Measurements from ENCODE around the gene GRK4.
"Not testable (repeated sequence)": the region's sequence is repeated elsewhere in the genome, so short reads cannot be mapped to it uniquely, and the experiment has no call there.

The GRK4 gene

GRCh38 chr4:2930758-2931511 is 32.4 kb upstream of the GRK4 start:
- no peak for DNase-seq (ENCODE audit: low read depth)

GRCh38 chr4:2931512-2932301 is 31.7 kb upstream of the GRK4 start:
- DNase-seq (ENCODE audit: low read depth), result no peak

- no peak for DNase-seq (ENCODE audit: low read depth)
Measured at GRCh38 chr4:2932321-2932950, 30.9 kb upstream of the GRK4 start.

GRCh38 chr4:2932951-2933565 is 30.3 kb upstream of the GRK4 start:
- no peak for DNase-seq (ENCODE audit: low read depth)

- DNase-seq (ENCODE audit: low read depth), result no peak
Measured at GRCh38 chr4:2933566-2934076, 29.8 kb upstream of the GRK4 start.

GRCh38 chr4:2934077-2934812 is 29.1 kb upstream of the GRK4 start:
- DNase-seq (ENCODE audit: low read depth), result peak; percentile 70

- DNase-seq (ENCODE audit: low read depth), result peak; percentile 87
Measured at GRCh38 chr4:2934813-2935761, 28.3 kb upstream of the GRK4 start.

- no peak for DNase-seq (ENCODE audit: low read depth)
Measured at GRCh38 chr4:2935762-2936743, 27.3 kb upstream of the GRK4 start.

GRCh38 chr4:2936773-2937145 is 26.6 kb upstream of the GRK4 start:
- peak; percentile 50 for DNase-seq (ENCODE audit: low read depth)

GRCh38 chr4:2937146-2937857 is 26.1 kb upstream of the GRK4 start:
- DNase-seq (ENCODE audit: low read depth), result no peak

GRCh38 chr4:2937986-2938385 is 25.4 kb upstream of the GRK4 start:
- DNase-seq (ENCODE audit: low read depth), result no peak

- DNase-seq (ENCODE audit: low read depth), result not testable (repeated sequence)
Measured at GRCh38 chr4:2938411-2938810, 25.0 kb upstream of the GRK4 start.

- no peak for DNase-seq (ENCODE audit: low read depth)
Measured at GRCh38 chr4:2938906-2939305, 24.5 kb upstream of the GRK4 start.

GRCh38 chr4:2939383-2940243 is 23.8 kb upstream of the GRK4 start:
- DNase-seq (ENCODE audit: low read depth), result no peak

GRCh38 chr4:2940267-2941137 is 22.9 kb upstream of the GRK4 start:
- DNase-seq (ENCODE audit: low read depth), result no peak
